NCI-H524 (cell line): ENCODE measurements around the gene SIRT6.
"Not testable (repeated sequence)": the region's sequence is repeated elsewhere in the genome, so short reads cannot be mapped to it uniquely, and the experiment has no call there.

ENCODE experiments used
- DNase-seq, 2 experiments: peaks; one replicate each; lab custom pipeline; 2025; lab: John Stamatoyannopoulos, UW

Gene SIRT6

GRCh38 chr19:4182084-4182810 lies at the start of gene SIRT6, which contains the start of gene ANKRD24:
SIRT6 (minus strand) TSS chr19:4182563; CDS start chr19:4182539, 24 bp downstream.
ANKRD24 (plus strand) TSS chr19:4182689; CDS start chr19:4186426, 3,737 bp downstream.
- DNase-seq: peak; percentile 84 to 97

- DNase-seq: not testable (repeated sequence)
Observed at GRCh38 chr19:4232139-4232538, 49.8 kb upstream of the SIRT6 start.

GRCh38 chr19:4231521-4231920 lies 49.2 kb upstream of the SIRT6 start:
- DNase-seq: not testable (repeated sequence)

GRCh38 chr19:4230237-4230636 lies 47.9 kb upstream of the SIRT6 start:
- DNase-seq: not testable (repeated sequence)

GRCh38 chr19:4229179-4229931 lies 47.0 kb upstream of the SIRT6 start, which contains the start of gene EBI3:
EBI3 (plus strand) TSS chr19:4229523; CDS start chr19:4229551, 28 bp downstream.
- DNase-seq: no peak

- no peak for DNase-seq
Observed at GRCh38 chr19:4228765-4229178, 46.4 kb upstream of the SIRT6 start.

- no peak for DNase-seq
Observed at GRCh38 chr19:4227771-4228170, 45.4 kb upstream of the SIRT6 start.

- DNase-seq: no peak
Observed at GRCh38 chr19:4225885-4226284, 43.5 kb upstream of the SIRT6 start.

- no peak for DNase-seq
Observed at GRCh38 chr19:4224470-4224869, 42.1 kb upstream of the SIRT6 start.

- DNase-seq: no peak
Observed at GRCh38 chr19:4220188-4220587, 37.8 kb upstream of the SIRT6 start.

GRCh38 chr19:4218523-4218922 lies 36.2 kb upstream of the SIRT6 start:
- DNase-seq: not testable (repeated sequence)

GRCh38 chr19:4217429-4218264 lies 35.3 kb upstream of the SIRT6 start:
- no peak for DNase-seq

- no peak for DNase-seq
Observed at GRCh38 chr19:4216846-4217245, 34.5 kb upstream of the SIRT6 start.

GRCh38 chr19:4215807-4216206 lies 33.4 kb upstream of the SIRT6 start:
- DNase-seq: no peak

GRCh38 chr19:4213116-4213515 lies 30.8 kb upstream of the SIRT6 start:
- DNase-seq: no peak

- DNase-seq: no peak
Observed at GRCh38 chr19:4210166-4210731, 27.9 kb upstream of the SIRT6 start.

GRCh38 chr19:4208385-4209094 lies 26.2 kb upstream of the SIRT6 start:
- no peak for DNase-seq

GRCh38 chr19:4206818-4207484 lies 24.6 kb upstream of the SIRT6 start:
- no peak for DNase-seq

- no peak for DNase-seq
Observed at GRCh38 chr19:4201798-4202197, 19.4 kb upstream of the SIRT6 start.

- no peak for DNase-seq
Observed at GRCh38 chr19:4200940-4201542, 18.7 kb upstream of the SIRT6 start.
